HG03108 (cell line): Measurements from ENCODE around the gene CES2.
"Not testable (repeated sequence)": the region's sequence is repeated elsewhere in the genome, so short reads cannot be mapped to it uniquely, and the experiment has no call there.

Experiments
- ATAC-seq: cut with Tn5 transposase; IDR thresholded peaks from one replicate; pipeline ENCODE4 v1.9.1; 2021; ENCODE audit warnings: moderate library complexity; ENCODE audit not compliant: unreplicated experiment

Gene CES2

DNA sequence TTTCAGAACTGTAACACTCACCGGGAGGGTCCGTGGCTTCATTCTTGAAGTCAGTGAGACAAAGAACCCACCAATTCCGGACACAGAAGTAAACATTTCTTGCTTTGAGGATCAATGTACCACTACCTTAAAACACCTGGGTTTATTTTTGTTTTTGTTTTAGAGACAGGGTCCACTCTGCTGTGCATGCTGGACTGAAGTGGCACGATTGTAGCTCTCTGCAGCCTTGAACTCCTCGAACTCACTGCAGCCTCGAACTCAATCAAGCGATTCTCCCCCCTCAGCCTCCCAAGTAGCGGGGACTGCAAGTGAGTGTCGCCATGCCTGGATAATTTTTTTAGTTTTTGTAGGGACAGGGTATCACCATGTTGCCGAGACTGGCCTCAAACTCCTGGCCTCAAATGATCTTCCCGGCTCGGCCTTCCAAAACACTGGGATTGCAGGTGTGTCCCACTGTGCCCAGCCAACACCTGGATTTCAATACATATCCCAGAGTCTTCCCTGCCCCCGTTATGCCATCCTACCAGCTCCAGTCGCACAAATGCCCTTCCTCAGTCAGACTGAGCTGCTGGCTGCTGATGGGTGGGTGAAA lies 40.1 kb downstream of the CES2 start:
- ATAC-seq, result no peak

DNA sequence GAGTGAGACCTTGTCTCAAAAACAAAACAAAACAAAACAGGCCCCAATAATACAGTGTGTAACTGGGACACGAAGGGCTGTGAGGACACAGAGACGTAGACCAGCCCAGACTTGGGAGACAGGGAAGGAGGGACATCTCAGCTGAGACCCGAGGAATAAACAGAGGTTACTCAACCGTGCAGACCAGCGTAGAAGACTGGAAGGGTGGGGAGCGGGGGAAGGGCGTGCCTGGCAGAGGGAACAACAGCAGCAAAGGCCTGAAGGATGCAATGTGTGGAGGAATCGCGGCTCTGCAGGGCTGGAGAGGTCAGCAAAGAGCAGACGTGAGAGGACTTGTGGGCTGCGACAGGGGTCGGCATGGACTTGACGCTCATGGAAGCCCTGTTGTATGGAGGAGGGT lies 41.4 kb downstream of the CES2 start:
- ATAC-seq, result no peak

DNA sequence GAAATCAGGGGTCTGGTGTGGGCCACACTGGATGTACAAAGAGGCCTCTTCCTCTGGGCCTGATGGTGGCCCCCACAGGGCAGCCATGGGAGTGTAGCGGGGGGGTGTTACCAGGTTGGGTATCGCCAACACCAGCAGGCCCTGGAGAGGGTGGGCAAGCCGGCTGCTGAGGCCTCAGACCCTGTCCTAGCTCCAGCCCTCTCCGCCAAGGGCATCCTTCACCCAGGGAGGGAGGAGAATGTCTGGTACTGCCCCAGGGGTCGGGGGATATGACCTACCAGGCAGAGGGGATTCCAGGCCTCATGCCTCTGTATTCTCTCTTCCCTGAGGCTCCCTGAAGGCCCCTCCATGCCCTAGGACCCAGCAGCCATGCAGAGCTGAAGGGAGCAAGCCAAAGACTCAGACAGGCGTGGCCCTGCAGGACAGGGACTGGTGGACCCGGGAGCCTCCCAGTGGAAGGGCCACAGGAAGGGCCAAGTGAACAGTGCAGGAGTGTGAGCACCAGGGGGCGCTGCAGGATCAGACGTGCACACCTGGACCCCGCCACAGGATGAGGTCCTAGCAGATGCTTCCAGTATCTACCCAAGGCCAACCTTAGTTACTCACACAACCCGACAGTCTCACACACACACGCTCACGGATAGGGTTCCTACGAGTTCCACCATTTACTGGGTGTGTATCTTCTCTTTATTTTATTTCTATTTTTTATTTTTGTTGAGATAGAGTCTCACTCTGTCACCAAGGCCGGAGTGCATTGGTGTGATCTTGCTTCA lies 42.2 kb downstream of the CES2 start:
- no peak for ATAC-seq

DNA sequence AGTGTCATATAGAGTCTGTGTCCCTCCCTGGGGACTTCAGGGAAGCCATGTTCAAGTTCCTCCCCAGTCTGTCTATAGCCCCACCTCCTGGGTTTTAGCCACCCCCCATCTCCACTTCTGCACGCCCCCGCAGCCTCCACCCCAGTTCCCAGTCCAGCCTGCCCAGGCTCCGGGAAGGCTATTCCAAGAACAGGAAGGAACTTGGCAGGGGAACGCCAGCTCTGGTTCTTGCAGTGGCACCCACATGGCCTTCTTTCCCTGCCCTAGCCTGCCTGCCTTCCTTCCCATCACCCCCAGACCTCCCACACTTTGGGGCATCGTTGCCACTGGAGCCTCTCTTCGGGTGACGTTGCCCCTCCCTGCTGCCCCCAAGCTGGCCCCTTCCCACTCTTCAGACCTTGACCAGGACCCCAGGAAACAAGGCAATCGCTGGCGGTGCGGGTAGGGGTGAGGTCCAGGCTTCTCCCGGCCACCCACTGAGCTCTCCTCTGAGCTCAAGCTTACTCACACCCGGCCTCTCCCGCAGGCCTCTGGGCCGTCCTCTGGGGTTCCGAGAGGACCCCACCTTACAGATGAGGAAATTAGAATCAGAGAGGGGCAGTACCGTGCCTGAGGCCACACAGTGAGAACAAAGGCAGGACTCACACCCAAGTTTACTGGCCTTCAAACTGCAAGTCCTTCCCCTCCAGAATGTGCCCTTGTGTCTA lies 43.8 kb downstream of the CES2 start:
- ATAC-seq, result no peak

- ATAC-seq, result no peak
Measured at GRCh38 chr16:66983033-66983432, 47.7 kb downstream of the CES2 start.

- ATAC-seq, result no peak
Measured at GRCh38 chr16:66984892-66985311, 49.6 kb downstream of the CES2 start.

- ATAC-seq, result no peak
Measured at GRCh38 chr16:66986559-66986958, 51.2 kb downstream of the CES2 start.

DNA sequence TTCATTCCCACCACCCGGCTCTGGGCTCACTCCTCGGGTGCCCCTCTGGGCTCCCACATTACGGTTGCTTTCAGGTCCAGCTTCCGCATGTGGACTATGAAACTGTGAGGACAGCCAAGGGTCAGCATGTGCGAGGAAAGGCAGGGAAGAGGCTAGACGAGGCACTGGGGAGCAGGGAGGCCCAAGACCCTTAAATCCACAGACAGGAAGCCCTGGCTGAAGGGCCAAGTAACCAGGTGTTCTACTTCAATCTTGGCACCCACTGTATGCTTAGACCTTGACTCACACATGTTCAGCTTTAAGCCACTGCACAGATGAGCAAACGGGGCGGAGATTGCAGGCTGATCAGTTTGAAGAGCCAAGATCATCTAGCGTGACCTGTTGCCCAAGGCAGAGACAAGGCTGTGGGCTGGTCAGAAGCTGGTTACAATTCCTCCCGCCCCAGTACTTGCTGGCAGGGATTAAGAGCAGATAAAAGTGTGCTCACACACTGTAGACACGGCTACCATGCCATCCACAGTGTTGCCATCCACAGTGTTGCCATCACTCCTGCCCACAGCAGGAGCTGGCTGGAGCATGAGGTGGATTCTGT lies 53.0 kb downstream of the CES2 start, which contains the start of gene CES4A:
TSS of gene CES4A (plus strand) at position 393 of the 592 bp plus-strand sequence. CDS start at position 577, 184 bp downstream.
- ATAC-seq, result no peak

DNA sequence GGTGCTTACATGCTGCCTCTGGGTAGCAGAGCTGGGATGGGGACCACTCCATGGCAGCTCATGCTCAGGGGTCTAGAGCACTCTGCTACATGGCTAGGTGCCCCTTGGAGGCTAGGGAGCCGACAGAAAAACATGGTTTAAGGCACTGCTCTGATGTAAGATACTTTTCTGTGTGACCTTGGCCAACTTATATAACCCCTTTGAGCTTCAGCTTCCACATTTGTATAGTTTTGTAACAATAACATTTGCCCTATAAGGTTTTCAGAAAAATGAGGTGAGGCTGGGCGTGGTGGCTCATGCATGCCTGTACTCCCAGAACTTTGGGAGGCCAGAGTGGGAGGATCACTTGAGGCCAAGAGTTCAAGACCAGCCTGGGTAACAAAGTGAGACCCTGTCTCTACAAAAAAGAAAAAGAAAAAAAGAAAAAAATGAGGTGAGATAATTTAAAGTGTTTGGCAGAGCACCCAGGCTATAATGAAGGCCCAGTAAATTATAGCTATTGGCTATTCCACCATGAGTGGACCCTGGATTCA lies 56.3 kb downstream of the CES2 start:
- ATAC-seq, result no peak

GRCh38 chr16:66993558-66993957 lies 58.2 kb downstream of the CES2 start:
- ATAC-seq, result not testable (repeated sequence)
